Measurements from ENCODE around the gene CHID1. TPM values are rescaled to one million over a fixed set of nuclear protein-coding genes. Genes with fewer than 3 reads are reported as not detected.

Gene CHID1
- total and polyA plus RNA-seq, 4 donors = 41.7 to 92.2 (median 48.8) TPM

- H3K4me1 ChIP-seq (ENCODE audit: control insufficient read depth in 5 of 5, insufficient read depth in 5 of 5, low read length in 5 of 5) = peaks cover 0 to 36% (median 12%) of the 10 kb centered on the region in 5 donors
- no peak overlapping the region for H3K9ac ChIP-seq (ENCODE audit: insufficient read depth in 1 of 2, low read length in 2 of 2)
- no peak for TF ChIP-seq CTCF (IDR thresholded peaks at IDR 0.05; ENCODE audit: control extremely low read depth, extremely low read depth)
- no peak for DNase-seq
- no peak for ATAC-seq (ENCODE audit: insufficient read depth, low FRiP score)
- H3K9me3 ChIP-seq (ENCODE audit: control insufficient read depth in 4 of 4, insufficient read depth in 3 of 4, low read length in 3 of 4) = no peaks in the 10 kb centered on the region
- peaks cover 0 to 33% (median 0%) of the 10 kb centered on the region in 4 donors for H3K36me3 ChIP-seq (ENCODE audit: control insufficient read depth in 4 of 4, insufficient read depth in 4 of 4, low read length in 4 of 4)
- H3K27ac ChIP-seq (ENCODE audit: low read depth in 1 of 2, low read length in 1 of 2) = no peak overlapping the region
- 86 to 88% methylated on average over 26 to 27 of the region's 27 CpGs for WGBS, 2 donors
- no peaks in the 10 kb centered on the region for H3K27me3 ChIP-seq (ENCODE audit: control insufficient read depth in 3 of 3, insufficient read depth in 3 of 3, low read length in 2 of 3)
- H3K4me3 ChIP-seq = no peak overlapping the region
Observed at GRCh38 chr11:858053-858761, 52.4 kb downstream of the CHID1 start.

GRCh38 chr11:856397-856796 is 54.2 kb downstream of the CHID1 start:
- H3K27ac ChIP-seq (ENCODE audit: low read depth in 1 of 2, low read length in 1 of 2) = no peak overlapping the region
- no peaks in the 10 kb centered on the region for H3K27me3 ChIP-seq (ENCODE audit: control insufficient read depth in 3 of 3, insufficient read depth in 3 of 3, low read length in 2 of 3)
- peaks cover 0 to 22% (median 12%) of the 10 kb centered on the region in 5 donors for H3K4me1 ChIP-seq (ENCODE audit: control insufficient read depth in 5 of 5, insufficient read depth in 5 of 5, low read length in 5 of 5)
- ATAC-seq (ENCODE audit: insufficient read depth, low FRiP score) (no peak), DNase-seq (no peak)
- no peak overlapping the region for H3K9ac ChIP-seq (ENCODE audit: insufficient read depth in 1 of 2, low read length in 2 of 2)
- 79 to 82% methylated on average over 7 to 8 of the region's 8 CpGs for WGBS, 2 donors
- H3K36me3 ChIP-seq (ENCODE audit: control insufficient read depth in 4 of 4, insufficient read depth in 4 of 4, low read length in 4 of 4) = peaks cover 0 to 30% (median 0%) of the 10 kb centered on the region in 4 donors
- H3K4me3 ChIP-seq = no peak overlapping the region
- no peak for TF ChIP-seq CTCF (IDR thresholded peaks at IDR 0.05; ENCODE audit: control extremely low read depth, extremely low read depth)
- H3K9me3 ChIP-seq (ENCODE audit: control insufficient read depth in 4 of 4, insufficient read depth in 3 of 4, low read length in 3 of 4) = no peaks in the 10 kb centered on the region

- DNase-seq (no peak), ATAC-seq (ENCODE audit: insufficient read depth, low FRiP score) (no peak)
- Histone ChIP-seq H3K9me3 (ENCODE audit: control insufficient read depth in 4 of 4, insufficient read depth in 3 of 4, low read length in 3 of 4) (no peaks in the 10 kb centered on the region), H3K9ac (ENCODE audit: insufficient read depth in 1 of 2, low read length in 2 of 2) (no peak overlapping the region), H3K4me3 (no peak overlapping the region), H3K27ac (ENCODE audit: low read depth in 1 of 2, low read length in 1 of 2) (no peak overlapping the region), H3K36me3 (ENCODE audit: control insufficient read depth in 4 of 4, insufficient read depth in 4 of 4, low read length in 4 of 4) (peaks cover 0 to 31% (median 0%) of the 10 kb centered on the region in 4 donors), H3K4me1 (ENCODE audit: control insufficient read depth in 5 of 5, insufficient read depth in 5 of 5, low read length in 5 of 5) (peaks cover 0 to 27% (median 12%) of the 10 kb centered on the region in 5 donors), H3K27me3 (ENCODE audit: control insufficient read depth in 3 of 3, insufficient read depth in 3 of 3, low read length in 2 of 3) (no peaks in the 10 kb centered on the region)
- WGBS, 2 donors = 91 to 93% methylated on average over 12 of the region's 12 CpGs
- TF ChIP-seq CTCF (IDR thresholded peaks at IDR 0.05; ENCODE audit: control extremely low read depth, extremely low read depth) = no peak
Observed at GRCh38 chr11:855796-856195, 54.8 kb downstream of the CHID1 start.
